Peyer's patch (tissue), 4 donors: ENCODE measurements around the gene TRIM50.

Experiments used
- CTCF ChIP-seq, 6 experiments: fragments of 450-650 bp in 4 of 6; fragments of 200-600 bp in 2 of 6; sonication (generic) in 1 of 6; IDR thresholded peaks; one replicate each; pipeline ENCODE4 v1.5.1; 2017 to 2019; ENCODE audit warnings: antibody characterized with exemption in 6 of 6, mild to moderate bottlenecking in 3 of 6, moderate library complexity in 1 of 6
- POLR2A ChIP-seq, 2 donors: fragments of 450-650 bp; IDR thresholded peaks; one replicate each; pipeline ENCODE4 v1.5.1; 2017; ENCODE audit warnings: antibody characterized with exemption in 2 of 2, mild to moderate bottlenecking in 2 of 2, moderate library complexity in 2 of 2

GRCh38 chr7:73329861-73330581, 2.1 kb upstream of the TRIM50 start:
- no peak for TF ChIP-seq CTCF (IDR thresholded peaks at IDR 0.05)
- no peak for TF ChIP-seq POLR2A (IDR thresholded peaks at IDR 0.05)
